A549 (cell line): Measurements from ENCODE around the gene DNM3. TPM values are rescaled to one million over a fixed set of nuclear protein-coding genes. Genes with fewer than 3 reads are reported as not detected.

Source experiments
- ATAC-seq, 2 experiments: fragments of 200-7000 bp in 1 of 2; fragments of >200 bp in 1 of 2; cut with Nextera tagmentation in 1 of 2; cut with Tn5 transposase in 1 of 2; 3 replicates each; pipeline versions ENCODE4 v1.8.0 to v1.9.1; 2018 to 2020; ENCODE audit warnings: mild to moderate bottlenecking in 1 of 2, moderate library complexity in 1 of 2
- CTCF ChIA-PET: fragments of 300-600 bp; sonication (Branson Sonifier 250); formaldehyde crosslinking; extraction: SDS; loops from one replicate; lab custom pipeline; 2021; ENCODE audit warnings: antibody characterized with exemption, inconsistent platforms; lab: Yijun Ruan, JAX
- POLR2A ChIA-PET: fragments of 350-600 bp; formaldehyde crosslinking; extraction: SDS; loops from one replicate; lab custom pipeline; 2021; ENCODE audit warnings: antibody characterized with exemption, inconsistent platforms; lab: Yijun Ruan, JAX
- DNase-seq, 2 experiments: peaks; one replicate each; pipeline versions ENCODE4 v3.0.0 to v3.0.0-alpha.2; 2011 to 2016; ENCODE audit warnings: low read depth in 1 of 2, low spot score in 1 of 2
- FAIRE-seq: peaks from 2 replicates; lab custom pipeline; 2011; peaks lifted over from hg19 to GRCh38; lab: Jason Lieb, UNC
- H3K27ac ChIP-seq, 2 experiments: fragments of >200 bp; sonication (Bioruptor Twin); formaldehyde crosslinking; 3 replicates each; pipeline ENCODE4 v1.5.1; 2016 to 2017
- H3K4me1 ChIP-seq: fragments of >200 bp; sonication (Bioruptor Twin); formaldehyde crosslinking; 3 replicates; pipeline ENCODE4 v1.6.1; 2016
- H3K4me2 ChIP-seq: fragments of >200 bp; sonication (Bioruptor Twin); formaldehyde crosslinking; 3 replicates; pipeline ENCODE4 v1.6.1; 2016
- H3K4me3 ChIP-seq: fragments of >200 bp; sonication (Bioruptor Twin); formaldehyde crosslinking; 3 replicates; pipeline ENCODE4 v1.5.1; 2016
- H3K9me3 ChIP-seq: fragments of >200 bp; sonication (Bioruptor Twin); formaldehyde crosslinking; 3 replicates; pipeline ENCODE4 v1.6.1; 2016
- BCL3 ChIP-seq: fragments of >200 bp; sonication (Bioruptor Twin); formaldehyde crosslinking; IDR thresholded peaks from 3 replicates; pipeline ENCODE4 v1.6.1; 2016
- CBX2 ChIP-seq: fragments of 200-600 bp; sonication (generic); IDR thresholded peaks from 2 replicates; pipeline ENCODE4 v1.6.1; 2016; ENCODE audit warnings: low read depth, mild to moderate bottlenecking, borderline replicate concordance
- EHMT2 ChIP-seq: fragments of 200-600 bp; sonication (generic); IDR thresholded peaks from 2 replicates; pipeline ENCODE4 v1.6.1; 2016; ENCODE audit warnings: antibody characterized with exemption, low read depth, mild to moderate bottlenecking, moderate library complexity
- ELK1 ChIP-seq: fragments of 150-350 bp; IDR thresholded peaks from 2 replicates; pipeline ENCODE4 v1.6.1; 2014; ENCODE audit warnings: low read depth, mild to moderate bottlenecking, low read length
- ESRRA ChIP-seq: fragments of 150-350 bp; IDR thresholded peaks from 2 replicates; pipeline ENCODE4 v1.6.1; 2014; ENCODE audit warnings: mild to moderate bottlenecking, low read length, borderline replicate concordance
- FOSL2 ChIP-seq, 2 experiments: fragments of 450-650 bp in 1 of 2; fragments of >200 bp in 1 of 2; sonication (Bioruptor Twin) in 1 of 2; formaldehyde crosslinking; IDR thresholded peaks; 2 replicates each; pipeline versions ENCODE4 v1.5.0 to v1.6.1; 2016 to 2020; ENCODE audit warnings: mild to moderate bottlenecking in 1 of 2, moderate library complexity in 1 of 2
- HDAC2 ChIP-seq: fragments of 200-600 bp; sonication (generic); IDR thresholded peaks from 2 replicates; pipeline ENCODE4 v1.6.1; 2016
- HOXB5 ChIP-seq: fragments of 250-450 bp; sonication (Bioruptor Pico); IDR thresholded peaks from 2 replicates; pipeline ENCODE4 v1.5.0; 2020; ENCODE audit warnings: mild to moderate bottlenecking, moderate library complexity
- JUNB ChIP-seq: fragments of >200 bp; sonication (Bioruptor Twin); formaldehyde crosslinking; IDR thresholded peaks from 2 replicates; pipeline ENCODE4 v1.6.1; 2016
- KDM1A ChIP-seq: fragments of 200-600 bp; sonication (generic); IDR thresholded peaks from 2 replicates; pipeline ENCODE4 v1.6.1; 2016; ENCODE audit warnings: low read depth, mild to moderate bottlenecking
- NR3C1 ChIP-seq: fragments of >200 bp; sonication (Bioruptor Twin); formaldehyde crosslinking; IDR thresholded peaks from 3 replicates; pipeline ENCODE4 v1.6.1; 2017
- RAD21 ChIP-seq, 2 experiments: fragments of >200 bp in 1 of 2; sonication (Bioruptor Twin) in 1 of 2; formaldehyde crosslinking in 1 of 2; IDR thresholded peaks in 1 of 2; conservative IDR thresholded peaks in 1 of 2; 2 replicates in 1 of 2; 3 replicates in 1 of 2; pipeline ENCODE4 v1.6.1; 2012 to 2018; ENCODE audit warnings: inconsistent platforms in 1 of 2
- RCOR1 ChIP-seq: fragments of 150-350 bp; IDR thresholded peaks from 2 replicates; pipeline ENCODE4 v1.6.1; 2014; ENCODE audit warnings: antibody characterized with exemption, low read length, low read depth
- SMC3 ChIP-seq: fragments of >200 bp; sonication (Bioruptor Twin); formaldehyde crosslinking; IDR thresholded peaks from 3 replicates; pipeline ENCODE4 v1.6.1; 2018; ENCODE audit warnings: inconsistent platforms
- SREBF2 ChIP-seq: fragments of 450-650 bp; IDR thresholded peaks from 2 replicates; pipeline ENCODE4 v1.6.1; 2014; ENCODE audit warnings: mild to moderate bottlenecking, moderate library complexity
- ZSCAN20 ChIP-seq: fragments of 250-450 bp; sonication (Bioruptor Pico); IDR thresholded peaks from 2 replicates; pipeline ENCODE4 v1.8.0; 2022; ENCODE audit warnings: mild to moderate bottlenecking, moderate library complexity
- WGBS: methylation state at CpG from one replicate; pipeline ENCODE4 v1.1.6; 2017; ENCODE audit errors: missing lambda C conversion rate; 5-methylcytosine and 5-hydroxymethylcytosine counted together
- polyA plus RNA-seq, 4 experiments: library from polyadenylated mRNA; depleted of rRNA in 3 of 4; stranded (reverse); fragments of >200 nt; fragmentation: RNase III in 1 of 4; extraction: RNeasy Plus Mini Kit Qiagen cat#74134 plus additional on column Dnase treatment in 1 of 4; gene quantifications; 2 replicates in 3 of 4; 3 replicates in 1 of 4; pipeline ENCODE4 v1.2.3, GENCODE V29; 2011 to 2017
- TF ChIP-seq, protein P1 (sequence below): fragments of >200 bp; sonication (Bioruptor Twin); formaldehyde crosslinking; IDR thresholded peaks from 3 replicates; pipeline ENCODE4 v1.5.1; 2016
- TF ChIP-seq, protein P2 (sequence below): fragments of >200 bp; sonication (Bioruptor Twin); formaldehyde crosslinking; IDR thresholded peaks from 2 replicates; pipeline ENCODE4 v1.6.1; 2016

Gene DNM3
- polyA plus RNA-seq, 2 of the 4 experiments (the other 2 are of a cell fraction): 0.57 to 1.5 TPM

DNA sequence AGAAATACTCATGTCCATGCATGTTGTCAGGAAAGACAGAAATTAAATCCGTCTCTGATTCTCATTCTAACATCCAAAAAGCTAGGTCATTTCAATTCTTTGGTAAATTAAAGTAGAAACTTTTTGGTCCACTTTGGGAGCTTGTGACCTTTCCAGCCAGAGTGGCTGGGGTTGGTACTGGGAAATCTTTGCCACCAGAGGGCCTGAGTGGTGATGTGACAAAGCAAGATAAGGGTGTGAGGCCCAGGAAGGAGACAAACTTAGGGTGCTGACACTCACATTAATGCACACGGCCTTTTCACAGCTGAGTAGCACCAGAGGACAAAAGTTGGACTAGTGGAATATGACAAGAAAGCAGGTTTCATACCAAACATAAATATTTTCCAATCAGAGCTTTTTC lies 144.3 kb downstream of the DNM3 start:
- CTCF ChIA-PET: interaction anchor here (0.5 to 14.9 kb wide), 40 partner anchors 10 to 553 kb away, joined by 3 to 393 read pairs (median 4); partner anchors contain the start of gene VAMP4
- H3K4me3 ChIP-seq: no peak overlapping the region
- FAIRE-seq (peak; percentile 51), DNase-seq (peak; percentile 32 to 45)
- H3K4me1 ChIP-seq: peaks cover 11% of the 10 kb centered on the region; the same call in 2 of the 3 replicates
- WGBS: 7% methylated on average over 2 of the region's 2 CpGs
- H3K9me3 ChIP-seq: no peaks in the 10 kb centered on the region
- peak; percentile 60 for TF ChIP-seq SMC3
- TF ChIP-seq RAD21 (conservative IDR thresholded peaks at IDR 0.05 in 1 of 2, IDR thresholded peaks at IDR 0.05 in 1 of 2): peak; percentile 42 to 49; a peak in 3 of 5 replicates
- TF ChIP-seq, protein P1, sequence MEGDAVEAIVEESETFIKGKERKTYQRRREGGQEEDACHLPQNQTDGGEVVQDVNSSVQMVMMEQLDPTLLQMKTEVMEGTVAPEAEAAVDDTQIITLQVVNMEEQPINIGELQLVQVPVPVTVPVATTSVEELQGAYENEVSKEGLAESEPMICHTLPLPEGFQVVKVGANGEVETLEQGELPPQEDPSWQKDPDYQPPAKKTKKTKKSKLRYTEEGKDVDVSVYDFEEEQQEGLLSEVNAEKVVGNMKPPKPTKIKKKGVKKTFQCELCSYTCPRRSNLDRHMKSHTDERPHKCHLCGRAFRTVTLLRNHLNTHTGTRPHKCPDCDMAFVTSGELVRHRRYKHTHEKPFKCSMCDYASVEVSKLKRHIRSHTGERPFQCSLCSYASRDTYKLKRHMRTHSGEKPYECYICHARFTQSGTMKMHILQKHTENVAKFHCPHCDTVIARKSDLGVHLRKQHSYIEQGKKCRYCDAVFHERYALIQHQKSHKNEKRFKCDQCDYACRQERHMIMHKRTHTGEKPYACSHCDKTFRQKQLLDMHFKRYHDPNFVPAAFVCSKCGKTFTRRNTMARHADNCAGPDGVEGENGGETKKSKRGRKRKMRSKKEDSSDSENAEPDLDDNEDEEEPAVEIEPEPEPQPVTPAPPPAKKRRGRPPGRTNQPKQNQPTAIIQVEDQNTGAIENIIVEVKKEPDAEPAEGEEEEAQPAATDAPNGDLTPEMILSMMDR: peak; percentile 38; the same call in 2 of the 3 replicates
- no peak for TF ChIP-seq HOXB5 (CRISPR knock-in tag)
- TF ChIP-seq ELK1: no peak
- TF ChIP-seq ZSCAN20: no peak
- TF ChIP-seq, all 56 proteins: peak for 3
- H3K4me2 ChIP-seq: no peak overlapping the region
- peak; percentile 87 to 91 for ATAC-seq
- H3K27ac ChIP-seq: no peak overlapping the region
- POLR2A ChIA-PET: interaction anchor here (1.2 kb wide), 2 partner anchors 186 to 414 kb away, joined by 4 to 5 read pairs; no protein-coding TSS in a partner anchor

- FAIRE-seq (no peak), ATAC-seq (no peak), DNase-seq (no peak)
- H3K27ac ChIP-seq: no peak overlapping the region
- ChIA-PET CTCF (interaction anchor here (0.6 to 14.9 kb wide), 10 partner anchors 9 to 441 kb away, joined by 3 to 393 read pairs (median 4); no protein-coding TSS in a partner anchor), POLR2A (no interaction called here)
- H3K9me3 ChIP-seq: no peaks in the 10 kb centered on the region
- no peak overlapping the region for H3K4me2 ChIP-seq
- H3K4me3 ChIP-seq: no peak overlapping the region
- TF ChIP-seq ESRRA: no peak
- no peak for TF ChIP-seq HOXB5 (CRISPR knock-in tag)
- no peak for TF ChIP-seq HDAC2
- TF ChIP-seq ZSCAN20: no peak
- TF ChIP-seq RCOR1: no peak
- no peak for TF ChIP-seq BCL3
- TF ChIP-seq SREBF2: no peak
- no peak for TF ChIP-seq RAD21 (conservative IDR thresholded peaks at IDR 0.05 in 1 of 2, IDR thresholded peaks at IDR 0.05 in 1 of 2)
- no peak for TF ChIP-seq KDM1A
- no peak for TF ChIP-seq EHMT2
- TF ChIP-seq CBX2: no peak
- no peak for TF ChIP-seq JUNB
- TF ChIP-seq, protein P2, sequence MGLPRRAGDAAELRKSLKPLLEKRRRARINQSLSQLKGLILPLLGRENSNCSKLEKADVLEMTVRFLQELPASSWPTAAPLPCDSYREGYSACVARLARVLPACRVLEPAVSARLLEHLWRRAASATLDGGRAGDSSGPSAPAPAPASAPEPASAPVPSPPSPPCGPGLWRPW: no peak
- WGBS: 6% methylated on average over 1 of the region's 1 CpG
- peaks cover 11% of the 10 kb centered on the region; the same call in 2 of the 3 replicates for H3K4me1 ChIP-seq
These were observed 147.1 kb downstream of the DNM3 start for GRCh38 chr1:171988243-171988885.

DNA sequence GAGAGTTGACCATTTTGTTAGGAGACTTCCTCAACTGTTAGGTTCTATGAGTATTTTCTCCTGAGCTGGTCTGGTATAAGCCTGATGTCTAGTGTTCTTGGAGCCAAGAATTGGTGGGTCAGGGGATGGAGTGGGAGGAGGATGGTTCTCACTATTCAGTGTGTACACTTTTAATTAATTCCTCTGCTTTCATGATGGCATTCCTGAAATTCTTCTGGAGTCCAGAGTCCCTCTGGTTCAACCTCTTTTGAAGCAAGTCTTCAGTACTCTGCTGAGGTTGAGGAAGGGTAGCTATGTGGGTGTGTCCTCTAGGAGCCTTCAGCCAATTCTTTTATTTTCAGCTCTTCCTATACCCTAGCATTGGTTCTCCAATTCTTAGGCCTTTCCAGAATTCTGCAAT lies 149.1 kb downstream of the DNM3 start:
- no peak overlapping the region for H3K4me3 ChIP-seq
- TF ChIP-seq ZSCAN20 (no peak), FOSL2 (IDR thresholded peaks at IDR 0.05) (no peak), FOSL2 (CRISPR knock-in tag; IDR thresholded peaks at IDR 0.05) (no peak), NR3C1 (no peak)
- ChIA-PET CTCF (interaction anchor here (1.3 to 14.9 kb wide), 4 partner anchors 11 to 439 kb away, joined by 3 to 393 read pairs (median 14); no protein-coding TSS in a partner anchor), POLR2A (no interaction called here)
- DNase-seq (no peak), ATAC-seq (no peak), FAIRE-seq (no peak)
- no peaks in the 10 kb centered on the region for H3K9me3 ChIP-seq
- H3K4me1 ChIP-seq: no peaks in the 10 kb centered on the region
- no peak overlapping the region for H3K27ac ChIP-seq
- no peak overlapping the region for H3K4me2 ChIP-seq
